Activated T-cell treated with anti-CD3 and anti-CD28 coated beads for 48 hours (primary cell): ENCODE measurements around the gene ARSJ.
"Not testable (repeated sequence)": the region's sequence is repeated elsewhere in the genome, so short reads cannot be mapped to it uniquely, and the experiment has no call there.

Experiments used
- DNase-seq: peaks from one replicate; pipeline ENCODE4 v3.0.0-alpha.2; 2020; ENCODE audit warnings: low read depth

Gene ARSJ

GRCh38 chr4:113957956-113958355 is 21.5 kb downstream of the ARSJ start:
- DNase-seq: no peak

- no peak for DNase-seq
Measured at GRCh38 chr4:113955948-113956347, 23.5 kb downstream of the ARSJ start.

- DNase-seq: no peak
Measured at GRCh38 chr4:113955411-113955810, 24.0 kb downstream of the ARSJ start.

- no peak for DNase-seq
Measured at GRCh38 chr4:113953888-113954287, 25.6 kb downstream of the ARSJ start.

- DNase-seq: no peak
Measured at GRCh38 chr4:113952452-113953029, 26.9 kb downstream of the ARSJ start.

- no peak for DNase-seq
Measured at GRCh38 chr4:113951263-113951662, 28.2 kb downstream of the ARSJ start.

- no peak for DNase-seq
Measured at GRCh38 chr4:113950207-113950606, 29.2 kb downstream of the ARSJ start.

GRCh38 chr4:113947484-113947883 is 32.0 kb downstream of the ARSJ start:
- DNase-seq: no peak

GRCh38 chr4:113945906-113946305 is 33.5 kb downstream of the ARSJ start:
- DNase-seq: no peak

- no peak for DNase-seq
Measured at GRCh38 chr4:113943863-113944262, 35.6 kb downstream of the ARSJ start.

- no peak for DNase-seq
Measured at GRCh38 chr4:113943085-113943484, 36.4 kb downstream of the ARSJ start.

GRCh38 chr4:113941836-113942235 is 37.6 kb downstream of the ARSJ start:
- DNase-seq: no peak

GRCh38 chr4:113940103-113940502 is 39.3 kb downstream of the ARSJ start:
- not testable (repeated sequence) for DNase-seq

- no peak for DNase-seq
Measured at GRCh38 chr4:113935190-113935589, 44.3 kb downstream of the ARSJ start.

GRCh38 chr4:113924706-113925105 is 54.7 kb downstream of the ARSJ start:
- DNase-seq: not testable (repeated sequence)

- DNase-seq: no peak
Measured at GRCh38 chr4:113921089-113921794, 58.2 kb downstream of the ARSJ start.

GRCh38 chr4:113919611-113920010 is 59.8 kb downstream of the ARSJ start:
- no peak for DNase-seq

GRCh38 chr4:113919145-113919544 is 60.3 kb downstream of the ARSJ start:
- DNase-seq: no peak

- DNase-seq: no peak
Measured at GRCh38 chr4:113908829-113909228, 70.6 kb downstream of the ARSJ start.

GRCh38 chr4:113907559-113907958 is 71.9 kb downstream of the ARSJ start:
- no peak for DNase-seq

- DNase-seq: no peak
Measured at GRCh38 chr4:113905301-113905700, 74.1 kb downstream of the ARSJ start.

- DNase-seq: no peak
Measured at GRCh38 chr4:113904877-113905276, 74.6 kb downstream of the ARSJ start.

GRCh38 chr4:113901994-113902787 is 77.3 kb downstream of the ARSJ start:
- peak; percentile 38 for DNase-seq
